CD4-positive, alpha-beta T cell treated with Interleukin-12 subunit alpha and Interleukin-12 subunit beta, for 1 hour (primary cell): Measurements from ENCODE around the gene PFKL.
A peak's percentile ranks its signal among the peaks of the same experiment; 100 is the strongest.

Experiments
- DNase-seq: peaks from one replicate; pipeline ENCODE4 v3.0.0-alpha.2; 2020

PFKL gene

DNA sequence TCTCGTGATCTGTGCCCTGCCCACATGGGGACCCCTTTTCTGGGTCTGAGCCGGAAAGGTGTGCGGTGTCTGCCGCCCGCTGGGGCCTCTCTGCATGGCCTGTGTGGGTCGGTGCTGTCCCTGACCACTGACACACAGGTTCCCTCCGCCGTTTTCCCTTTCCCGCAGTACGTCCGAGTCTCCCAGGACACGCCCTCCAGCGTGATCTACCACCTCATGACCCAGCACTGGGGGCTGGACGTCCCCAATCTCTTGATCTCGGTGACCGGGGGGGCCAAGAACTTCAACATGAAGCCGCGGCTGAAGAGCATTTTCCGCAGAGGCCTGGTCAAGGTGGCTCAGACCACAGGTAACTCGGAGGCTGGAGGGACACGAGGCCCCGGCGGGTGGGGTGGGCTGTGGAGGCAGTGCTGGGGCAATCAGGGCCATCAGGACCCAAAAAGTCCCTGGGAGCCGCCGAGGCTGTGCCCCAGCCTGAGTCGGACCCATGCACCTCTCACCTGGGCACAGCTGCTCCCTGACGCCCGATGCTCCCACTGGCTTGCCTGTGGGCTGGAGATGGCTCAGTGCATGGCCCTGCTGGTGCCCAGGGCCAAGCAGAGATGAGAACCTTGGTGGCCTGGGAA, 66.8 kb downstream of the PFKL start:
- no peak for DNase-seq

DNA sequence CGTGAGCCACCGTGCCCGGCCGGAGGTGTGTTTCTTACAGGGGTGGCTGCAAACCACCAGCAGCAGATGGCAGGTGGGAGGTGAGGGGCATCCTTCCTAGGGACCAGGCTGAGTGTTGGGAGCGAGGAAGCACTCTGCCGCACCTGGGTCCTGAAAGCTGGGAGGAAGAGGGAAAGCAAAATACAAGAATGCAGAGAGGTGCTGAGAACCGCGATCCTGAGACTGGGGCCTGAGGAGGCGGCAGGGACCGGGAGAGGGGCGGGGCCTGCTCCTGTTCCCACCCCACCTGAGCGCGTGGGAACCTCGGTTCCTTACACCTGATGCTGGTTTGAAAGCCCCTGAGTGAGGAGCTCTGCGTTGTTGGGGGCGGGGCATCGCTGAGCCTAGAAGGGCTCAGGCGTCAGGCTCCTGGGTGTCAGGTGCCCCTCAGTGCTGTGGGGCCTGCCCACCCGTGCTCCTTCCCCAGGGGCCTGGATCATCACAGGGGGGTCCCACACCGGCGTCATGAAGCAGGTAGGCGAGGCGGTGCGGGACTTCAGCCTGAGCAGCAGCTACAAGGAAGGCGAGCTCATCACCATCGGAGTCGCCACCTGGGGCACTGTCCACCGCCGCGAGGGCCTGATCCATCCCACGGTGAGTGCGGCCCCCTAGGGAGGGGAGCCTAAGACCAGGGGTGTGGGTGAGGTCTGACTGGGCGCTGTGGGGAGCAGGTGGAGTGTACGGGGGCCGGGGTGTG, 69.0 kb downstream of the PFKL start:
- no peak for DNase-seq

- no peak for DNase-seq
Measured at GRCh38 chr21:44370027-44370735, 70.3 kb downstream of the PFKL start.

DNA sequence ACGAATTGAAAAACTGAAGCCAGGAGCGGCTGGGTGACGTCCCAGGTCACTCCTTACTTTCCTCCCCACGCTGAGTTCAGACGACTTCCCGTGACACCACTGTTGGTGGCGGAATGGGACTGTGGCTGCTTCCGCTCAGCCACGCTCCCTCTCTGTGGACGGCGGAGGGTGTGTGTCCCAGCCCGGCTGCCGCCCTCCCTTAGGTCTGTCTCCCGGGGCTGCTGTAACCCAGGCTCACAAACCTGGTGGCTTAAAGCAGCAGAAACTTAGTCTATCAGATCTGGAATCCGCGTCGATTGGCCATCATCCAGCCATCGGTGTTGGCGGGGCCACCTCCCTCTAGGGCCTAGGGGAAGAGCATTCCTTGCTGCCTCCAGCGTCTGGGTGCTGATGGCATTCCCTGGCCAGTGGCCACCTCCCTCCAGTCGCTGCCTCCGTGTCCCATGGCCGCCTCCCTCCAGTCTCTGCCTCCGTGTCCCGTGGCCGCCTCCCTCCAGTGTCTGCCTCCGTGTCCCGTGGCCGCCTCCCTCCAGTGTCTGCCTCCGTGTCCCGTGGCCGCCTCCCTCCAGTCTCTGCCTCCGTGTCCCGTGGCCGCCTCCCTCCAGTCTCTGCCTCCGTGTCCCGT, 71.0 kb downstream of the PFKL start:
- no peak for DNase-seq

DNA sequence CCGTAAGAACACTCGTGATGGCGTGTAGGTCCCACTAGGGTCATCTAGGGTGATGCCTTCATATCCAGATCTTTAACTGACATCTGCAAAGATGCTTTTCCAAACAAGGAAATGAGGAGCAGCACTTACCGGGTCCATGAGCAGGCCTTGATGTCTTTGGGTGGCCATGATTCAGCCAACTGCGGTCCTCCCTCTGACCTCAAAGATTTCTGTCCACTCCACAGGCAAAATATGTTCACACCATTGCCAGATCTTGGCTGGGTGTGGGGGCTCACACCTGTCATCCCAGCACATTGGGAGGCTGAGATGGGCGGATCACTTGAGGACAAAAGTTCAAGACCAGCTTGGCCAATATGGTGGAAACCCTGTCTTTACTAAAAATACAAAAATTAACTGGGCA, 71.7 kb downstream of the PFKL start:
- DNase-seq: no peak

GRCh38 chr21:44372616-44373015, 72.8 kb downstream of the PFKL start:
- DNase-seq: no peak

DNA sequence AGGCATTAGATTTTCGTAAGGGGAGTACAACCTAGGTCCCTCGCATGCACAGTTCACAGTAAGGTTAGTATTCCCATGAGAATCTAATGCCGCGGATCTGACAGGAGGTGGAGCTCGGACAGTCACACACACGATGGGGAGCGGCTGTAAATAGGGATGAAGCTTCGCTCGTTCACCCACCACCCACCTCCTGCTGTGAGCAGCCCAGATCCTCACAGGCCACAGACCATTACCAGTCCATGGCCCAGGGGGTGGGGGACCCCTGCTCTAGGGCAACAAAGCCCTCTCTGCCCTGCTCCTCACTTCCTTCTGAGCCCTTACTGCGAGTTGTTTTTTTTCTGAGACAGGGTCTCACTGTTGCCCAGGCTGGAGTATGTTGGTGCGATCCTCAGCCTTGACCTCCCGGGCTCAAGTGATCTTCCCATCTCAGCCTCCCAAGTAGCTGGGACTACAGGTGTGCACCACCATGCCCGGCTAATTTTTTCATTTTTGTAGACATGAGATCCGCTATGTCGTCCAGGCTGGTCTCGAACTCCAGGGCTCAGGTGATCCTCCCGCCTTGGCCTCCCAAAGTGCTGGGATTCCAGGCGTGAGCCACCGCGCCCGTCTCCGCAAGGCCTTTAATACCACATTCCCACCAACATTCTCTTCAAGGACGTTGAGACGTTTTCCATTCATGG, 74.9 kb downstream of the PFKL start:
- DNase-seq: no peak

DNA sequence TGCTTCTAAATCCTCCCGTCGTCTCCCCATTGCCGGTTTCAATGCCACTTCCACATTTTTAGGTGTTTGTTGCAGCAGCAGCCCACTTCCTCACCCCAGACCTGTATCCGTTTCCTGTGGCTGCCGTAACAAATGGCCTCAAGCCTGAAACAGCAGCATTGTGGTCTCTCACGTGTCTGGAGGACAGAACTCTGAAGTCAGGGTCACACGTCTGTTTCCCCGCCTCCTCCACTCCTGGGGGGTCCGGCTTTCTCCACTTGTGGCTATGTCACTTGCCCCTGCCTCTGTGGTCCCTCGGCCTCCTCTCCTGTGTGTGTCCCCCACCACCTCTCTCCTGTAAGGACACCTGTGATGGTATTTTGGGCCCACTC, 75.4 kb downstream of the PFKL start:
- DNase-seq: peak; percentile 33

DNA sequence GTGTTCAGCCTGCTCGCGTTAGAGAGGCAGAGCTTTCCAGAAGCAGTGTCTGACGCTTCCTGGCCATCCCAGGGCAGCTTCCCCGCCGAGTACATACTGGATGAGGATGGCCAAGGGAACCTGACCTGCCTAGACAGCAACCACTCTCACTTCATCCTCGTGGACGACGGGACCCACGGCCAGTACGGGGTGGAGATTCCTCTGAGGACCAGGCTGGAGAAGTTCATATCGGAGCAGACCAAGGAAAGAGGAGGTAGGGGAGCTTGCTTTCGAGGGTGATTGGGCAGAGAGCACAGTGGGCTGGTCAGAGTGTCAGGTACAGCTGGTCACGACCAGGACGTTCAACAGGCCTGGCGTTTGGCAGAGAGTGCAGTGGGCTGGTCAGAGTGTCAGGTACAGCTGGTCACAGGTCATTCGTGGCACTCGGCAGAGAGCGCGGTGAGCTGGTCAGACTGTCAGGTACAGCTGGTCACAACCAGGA, 75.9 kb downstream of the PFKL start:
- DNase-seq: no peak

DNA sequence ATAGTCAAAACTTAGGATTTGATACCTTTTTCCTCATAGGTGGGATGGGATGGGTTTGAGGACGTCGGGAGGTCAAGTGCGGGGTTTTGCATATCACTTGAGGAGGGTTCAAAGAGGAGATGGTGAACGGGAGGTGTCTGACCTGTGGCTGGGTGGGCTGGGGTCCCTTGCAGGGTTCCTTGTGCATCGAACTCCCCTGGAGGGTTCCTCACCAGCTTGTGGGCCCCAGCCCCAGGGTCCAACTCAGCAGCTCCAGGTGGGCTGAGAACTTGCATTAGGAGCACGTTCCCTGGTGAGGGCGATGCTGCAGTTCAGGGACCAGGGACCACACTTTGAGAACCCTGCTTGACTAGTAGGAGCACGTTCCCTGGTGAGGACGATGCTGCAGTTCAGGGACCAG, 76.8 kb downstream of the PFKL start:
- no peak for DNase-seq
